Activated CD4-positive, CD25-positive, alpha-beta regulatory T cell treated with anti-CD3 and anti-CD28 coated beads, Interleukin-2, amount 50 U/mL, for 24 hours (primary cell): ENCODE measurements around the gene FGF13.

Source experiments
- ATAC-seq, 2 donors: fragments of 150-1000 bp; cut with Tn5 transposase; one replicate each; pipeline ENCODE4 v1.10.0; 2021; ENCODE audit warnings: mild to moderate bottlenecking in 1 of 2, moderate library complexity in 1 of 2

FGF13 gene

DNA sequence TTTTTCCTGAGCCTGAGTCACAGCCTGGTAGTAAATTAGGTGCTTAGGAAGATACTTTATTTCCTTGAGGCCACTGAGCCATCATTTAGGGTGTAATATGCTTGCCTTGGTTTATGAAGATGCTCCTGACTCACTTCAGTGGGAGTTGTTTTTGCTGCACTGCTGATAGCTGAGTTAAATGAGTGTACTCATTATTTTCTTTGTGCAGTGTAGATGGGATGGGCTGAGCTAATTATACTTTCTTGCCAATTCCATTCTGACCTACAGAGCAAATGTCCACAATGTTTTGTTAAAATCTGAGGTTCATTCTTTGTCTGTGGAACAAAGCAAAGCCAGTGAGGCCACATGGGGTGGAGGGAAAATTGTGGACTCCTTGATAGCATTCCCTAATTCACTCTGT is 60.0 kb downstream of the FGF13 start:
- ATAC-seq: no peak

DNA sequence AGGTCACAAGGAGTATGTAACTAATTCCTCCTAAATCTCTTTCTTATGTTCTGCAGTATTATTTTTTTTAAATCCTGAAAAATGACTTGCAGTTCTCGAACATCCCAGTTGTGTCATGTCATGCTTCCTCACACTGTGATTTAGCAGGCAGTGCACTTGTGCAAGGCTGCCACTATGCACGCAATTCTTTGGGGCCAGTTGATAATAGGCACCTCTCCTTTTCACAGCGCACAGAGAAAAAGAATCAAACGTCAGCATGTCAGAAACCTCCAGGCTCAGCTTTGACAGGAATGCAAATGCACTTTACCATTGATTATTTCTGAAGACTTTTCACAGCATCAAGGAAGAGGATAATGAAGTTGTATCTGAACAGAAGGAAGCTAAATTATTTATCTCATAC is 62.9 kb downstream of the FGF13 start:
- no peak for ATAC-seq

- ATAC-seq: no peak
Measured at GRCh38 chrX:138638996-138639395, 72.5 kb downstream of the FGF13 start.
